ENCODE measurements around the gene INSIG2. TPM values are rescaled to one million over a fixed set of nuclear protein-coding genes. Genes with fewer than 3 reads are reported as not detected.

Gene INSIG2
- total RNA-seq, 1 experiment from 2014 or later, result 10.7 TPM

DNA sequence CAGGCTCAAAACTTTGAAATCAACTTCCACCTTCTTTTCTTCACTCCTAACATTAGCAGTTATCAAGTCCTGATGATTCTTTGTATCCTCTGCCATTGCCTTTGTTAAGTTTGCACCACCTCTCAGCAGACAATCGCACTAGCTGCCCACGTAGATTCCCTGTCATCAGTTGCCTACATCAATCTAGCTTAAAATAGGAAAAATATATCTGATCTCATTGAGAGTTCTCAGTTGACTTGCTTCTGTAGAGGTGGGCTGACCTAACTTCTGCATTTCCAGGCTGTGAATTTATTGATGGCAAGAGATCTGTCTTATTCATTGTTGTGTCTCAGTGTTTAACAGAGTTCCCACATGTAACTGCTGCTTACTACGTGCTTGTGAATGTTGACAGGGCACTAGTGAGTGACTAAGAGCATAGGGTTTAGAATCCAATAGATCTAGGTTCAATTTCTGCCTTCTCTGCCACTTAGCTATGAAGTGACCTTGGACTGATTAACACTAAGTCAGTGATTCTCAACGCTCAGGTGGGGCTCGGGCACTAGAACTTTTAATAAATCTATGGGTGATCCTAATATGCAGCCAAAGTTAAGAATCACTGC, 3.7 kb upstream of the INSIG2 start:
- ChIA-PET POLR2A (no interaction called here), CTCF (interaction anchor here (1.5 to 1.6 kb wide), 2 partner anchors 38 kb away, joined by 4 to 8 read pairs; no protein-coding TSS in a partner anchor)
- TF ChIP-seq ELF4 (CRISPR knock-in tag; IDR thresholded peaks at IDR 0.05; ENCODE audit: low read depth) (no peak), NR3C1 (CRISPR knock-in tag; conservative IDR thresholded peaks at IDR 0.05; ENCODE audit: low read depth) (no peak), JUN (CRISPR knock-in tag; IDR thresholded peaks at IDR 0.05) (no peak), CREB1 (CRISPR knock-in tag; IDR thresholded peaks at IDR 0.05) (no peak), ETV6 (CRISPR knock-in tag; IDR thresholded peaks at IDR 0.05) (no peak)
- TF ChIP-seq, protein P1, sequence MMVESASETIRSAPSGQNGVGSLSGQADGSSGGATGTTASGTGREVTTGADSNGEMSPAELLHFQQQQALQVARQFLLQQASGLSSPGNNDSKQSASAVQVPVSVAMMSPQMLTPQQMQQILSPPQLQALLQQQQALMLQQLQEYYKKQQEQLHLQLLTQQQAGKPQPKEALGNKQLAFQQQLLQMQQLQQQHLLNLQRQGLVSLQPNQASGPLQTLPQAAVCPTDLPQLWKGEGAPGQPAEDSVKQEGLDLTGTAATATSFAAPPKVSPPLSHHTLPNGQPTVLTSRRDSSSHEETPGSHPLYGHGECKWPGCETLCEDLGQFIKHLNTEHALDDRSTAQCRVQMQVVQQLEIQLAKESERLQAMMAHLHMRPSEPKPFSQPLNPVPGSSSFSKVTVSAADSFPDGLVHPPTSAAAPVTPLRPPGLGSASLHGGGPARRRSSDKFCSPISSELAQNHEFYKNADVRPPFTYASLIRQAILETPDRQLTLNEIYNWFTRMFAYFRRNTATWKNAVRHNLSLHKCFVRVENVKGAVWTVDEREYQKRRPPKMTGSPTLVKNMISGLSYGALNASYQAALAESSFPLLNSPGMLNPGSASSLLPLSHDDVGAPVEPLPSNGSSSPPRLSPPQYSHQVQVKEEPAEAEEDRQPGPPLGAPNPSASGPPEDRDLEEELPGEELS (CRISPR knock-in tag; IDR thresholded peaks at IDR 0.05), result no peak
- TF ChIP-seq, protein P2, sequence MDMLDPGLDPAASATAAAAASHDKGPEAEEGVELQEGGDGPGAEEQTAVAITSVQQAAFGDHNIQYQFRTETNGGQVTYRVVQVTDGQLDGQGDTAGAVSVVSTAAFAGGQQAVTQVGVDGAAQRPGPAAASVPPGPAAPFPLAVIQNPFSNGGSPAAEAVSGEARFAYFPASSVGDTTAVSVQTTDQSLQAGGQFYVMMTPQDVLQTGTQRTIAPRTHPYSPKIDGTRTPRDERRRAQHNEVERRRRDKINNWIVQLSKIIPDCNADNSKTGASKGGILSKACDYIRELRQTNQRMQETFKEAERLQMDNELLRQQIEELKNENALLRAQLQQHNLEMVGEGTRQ (CRISPR knock-in tag; IDR thresholded peaks at IDR 0.05), result no peak
- DNase-seq (ENCODE audit: low spot score) (no peak), ATAC-seq (no peak)
- H3K9me3 Mint-ChIP-seq, result no peaks in the 10 kb centered on the region
- no peaks in the 10 kb centered on the region for H3K36me3 Mint-ChIP-seq
- no peak overlapping the region for H3K4me3 Mint-ChIP-seq
- H3K4me1 Mint-ChIP-seq, result peaks cover 30% of the 10 kb centered on the region
- no peaks in the 10 kb centered on the region; the same call in 1 of the 2 replicates for H3K27me3 Mint-ChIP-seq (ENCODE audit: low read depth)
- H3K27ac Mint-ChIP-seq, result no peak overlapping the region

DNA sequence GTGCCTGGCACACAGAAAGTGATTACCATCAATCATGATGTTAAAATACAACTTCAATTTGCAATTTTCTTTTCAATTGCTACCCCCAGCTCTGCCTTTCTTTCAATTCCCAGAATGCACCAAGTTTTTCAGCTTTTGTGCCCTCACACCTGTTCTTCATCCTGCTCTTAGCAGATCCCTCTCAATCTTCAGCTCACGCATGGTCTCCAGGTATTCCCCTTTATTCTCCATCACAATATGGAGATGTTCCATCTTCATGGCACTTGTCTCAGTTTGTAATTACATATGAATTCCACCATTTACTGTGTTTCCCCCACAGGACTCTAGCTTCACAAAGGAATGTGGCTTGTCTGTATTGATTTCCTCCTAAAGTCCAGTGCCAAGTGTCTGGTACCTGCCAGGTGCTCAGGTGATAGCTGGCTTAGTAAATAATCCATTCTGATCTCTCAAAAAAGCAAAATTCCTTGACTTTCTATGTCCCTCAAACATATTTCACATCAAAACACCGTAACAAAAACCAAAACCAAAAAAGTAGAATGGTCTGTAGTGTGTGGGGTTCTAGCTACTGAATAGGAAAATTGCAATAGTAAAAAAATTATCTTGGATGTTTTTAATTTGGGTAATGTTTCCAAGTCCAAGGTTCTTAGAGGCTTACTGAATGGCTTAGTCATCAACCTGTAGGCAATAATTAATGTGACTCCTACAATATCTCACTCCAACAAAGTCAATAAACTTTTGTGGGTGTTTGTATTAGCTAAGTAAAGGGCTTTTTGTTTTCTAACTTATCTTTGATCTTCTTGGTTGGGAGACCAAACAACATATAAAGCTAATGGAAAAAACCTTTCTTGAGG, 2.9 kb upstream of the INSIG2 start:
- H3K27ac Mint-ChIP-seq, result peak overlapping the region; percentile 25
- no peaks in the 10 kb centered on the region for H3K9me3 Mint-ChIP-seq
- no peaks in the 10 kb centered on the region for H3K36me3 Mint-ChIP-seq
- DNase-seq (ENCODE audit: low spot score), result no peak
- TF ChIP-seq, protein P3, sequence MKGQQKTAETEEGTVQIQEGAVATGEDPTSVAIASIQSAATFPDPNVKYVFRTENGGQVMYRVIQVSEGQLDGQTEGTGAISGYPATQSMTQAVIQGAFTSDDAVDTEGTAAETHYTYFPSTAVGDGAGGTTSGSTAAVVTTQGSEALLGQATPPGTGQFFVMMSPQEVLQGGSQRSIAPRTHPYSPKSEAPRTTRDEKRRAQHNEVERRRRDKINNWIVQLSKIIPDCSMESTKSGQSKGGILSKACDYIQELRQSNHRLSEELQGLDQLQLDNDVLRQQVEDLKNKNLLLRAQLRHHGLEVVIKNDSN (CRISPR knock-in tag; IDR thresholded peaks at IDR 0.05), result no peak
- TF ChIP-seq TEAD4 (CRISPR knock-in tag; IDR thresholded peaks at IDR 0.05) (no peak), SMAD4 (CRISPR knock-in tag; IDR thresholded peaks at IDR 0.05) (no peak), ZNF423 (CRISPR knock-in tag; IDR thresholded peaks at IDR 0.05) (no peak), ZBTB21 (CRISPR knock-in tag; IDR thresholded peaks at IDR 0.05; ENCODE audit: borderline replicate concordance) (no peak)
- TF ChIP-seq, protein P4, sequence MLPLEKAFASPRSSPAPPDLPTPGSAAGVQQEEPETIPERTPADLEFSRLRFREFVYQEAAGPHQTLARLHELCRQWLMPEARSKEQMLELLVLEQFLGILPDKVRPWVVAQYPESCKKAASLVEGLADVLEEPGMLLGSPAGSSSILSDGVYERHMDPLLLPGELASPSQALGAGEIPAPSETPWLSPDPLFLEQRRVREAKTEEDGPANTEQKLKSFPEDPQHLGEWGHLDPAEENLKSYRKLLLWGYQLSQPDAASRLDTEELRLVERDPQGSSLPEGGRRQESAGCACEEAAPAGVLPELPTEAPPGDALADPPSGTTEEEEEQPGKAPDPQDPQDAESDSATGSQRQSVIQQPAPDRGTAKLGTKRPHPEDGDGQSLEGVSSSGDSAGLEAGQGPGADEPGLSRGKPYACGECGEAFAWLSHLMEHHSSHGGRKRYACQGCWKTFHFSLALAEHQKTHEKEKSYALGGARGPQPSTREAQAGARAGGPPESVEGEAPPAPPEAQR (CRISPR knock-in tag; IDR thresholded peaks at IDR 0.05), result no peak
- TF ChIP-seq, protein P5, sequence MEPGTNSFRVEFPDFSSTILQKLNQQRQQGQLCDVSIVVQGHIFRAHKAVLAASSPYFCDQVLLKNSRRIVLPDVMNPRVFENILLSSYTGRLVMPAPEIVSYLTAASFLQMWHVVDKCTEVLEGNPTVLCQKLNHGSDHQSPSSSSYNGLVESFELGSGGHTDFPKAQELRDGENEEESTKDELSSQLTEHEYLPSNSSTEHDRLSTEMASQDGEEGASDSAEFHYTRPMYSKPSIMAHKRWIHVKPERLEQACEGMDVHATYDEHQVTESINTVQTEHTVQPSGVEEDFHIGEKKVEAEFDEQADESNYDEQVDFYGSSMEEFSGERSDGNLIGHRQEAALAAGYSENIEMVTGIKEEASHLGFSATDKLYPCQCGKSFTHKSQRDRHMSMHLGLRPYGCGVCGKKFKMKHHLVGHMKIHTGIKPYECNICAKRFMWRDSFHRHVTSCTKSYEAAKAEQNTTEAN (CRISPR knock-in tag; IDR thresholded peaks at IDR 0.05), result no peak
- TF ChIP-seq, protein P6, sequence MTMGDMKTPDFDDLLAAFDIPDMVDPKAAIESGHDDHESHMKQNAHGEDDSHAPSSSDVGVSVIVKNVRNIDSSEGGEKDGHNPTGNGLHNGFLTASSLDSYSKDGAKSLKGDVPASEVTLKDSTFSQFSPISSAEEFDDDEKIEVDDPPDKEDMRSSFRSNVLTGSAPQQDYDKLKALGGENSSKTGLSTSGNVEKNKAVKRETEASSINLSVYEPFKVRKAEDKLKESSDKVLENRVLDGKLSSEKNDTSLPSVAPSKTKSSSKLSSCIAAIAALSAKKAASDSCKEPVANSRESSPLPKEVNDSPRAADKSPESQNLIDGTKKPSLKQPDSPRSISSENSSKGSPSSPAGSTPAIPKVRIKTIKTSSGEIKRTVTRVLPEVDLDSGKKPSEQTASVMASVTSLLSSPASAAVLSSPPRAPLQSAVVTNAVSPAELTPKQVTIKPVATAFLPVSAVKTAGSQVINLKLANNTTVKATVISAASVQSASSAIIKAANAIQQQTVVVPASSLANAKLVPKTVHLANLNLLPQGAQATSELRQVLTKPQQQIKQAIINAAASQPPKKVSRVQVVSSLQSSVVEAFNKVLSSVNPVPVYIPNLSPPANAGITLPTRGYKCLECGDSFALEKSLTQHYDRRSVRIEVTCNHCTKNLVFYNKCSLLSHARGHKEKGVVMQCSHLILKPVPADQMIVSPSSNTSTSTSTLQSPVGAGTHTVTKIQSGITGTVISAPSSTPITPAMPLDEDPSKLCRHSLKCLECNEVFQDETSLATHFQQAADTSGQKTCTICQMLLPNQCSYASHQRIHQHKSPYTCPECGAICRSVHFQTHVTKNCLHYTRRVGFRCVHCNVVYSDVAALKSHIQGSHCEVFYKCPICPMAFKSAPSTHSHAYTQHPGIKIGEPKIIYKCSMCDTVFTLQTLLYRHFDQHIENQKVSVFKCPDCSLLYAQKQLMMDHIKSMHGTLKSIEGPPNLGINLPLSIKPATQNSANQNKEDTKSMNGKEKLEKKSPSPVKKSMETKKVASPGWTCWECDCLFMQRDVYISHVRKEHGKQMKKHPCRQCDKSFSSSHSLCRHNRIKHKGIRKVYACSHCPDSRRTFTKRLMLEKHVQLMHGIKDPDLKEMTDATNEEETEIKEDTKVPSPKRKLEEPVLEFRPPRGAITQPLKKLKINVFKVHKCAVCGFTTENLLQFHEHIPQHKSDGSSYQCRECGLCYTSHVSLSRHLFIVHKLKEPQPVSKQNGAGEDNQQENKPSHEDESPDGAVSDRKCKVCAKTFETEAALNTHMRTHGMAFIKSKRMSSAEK (CRISPR knock-in tag; IDR thresholded peaks at IDR 0.05; ENCODE audit: borderline replicate concordance), result no peak
- TF ChIP-seq, protein P2 (CRISPR knock-in tag; IDR thresholded peaks at IDR 0.05), result no peak
- ChIA-PET POLR2A (interaction anchor here (1.4 kb wide), 1 partner anchor 24 kb away, joined by 3 read pairs; no protein-coding TSS in a partner anchor), CTCF (interaction anchor here (1.6 kb wide), 1 partner anchor 39 kb away, joined by 4 read pairs; no protein-coding TSS in a partner anchor)
- H3K4me3 Mint-ChIP-seq, result no peak overlapping the region
- H3K4me1 Mint-ChIP-seq, result peaks cover 35% of the 10 kb centered on the region
- H3K27me3 Mint-ChIP-seq (ENCODE audit: low read depth), result no peaks in the 10 kb centered on the region; the same call in 1 of the 2 replicates
- no peak for ATAC-seq

Data from WTC11 (cell line).